ENCODE data around the gene SLBP. TPM values are rescaled to one million over a fixed set of nuclear protein-coding genes. Genes with fewer than 3 reads are reported as not detected.

SLBP gene
- total and polyA plus RNA-seq, 2 donors (not counting 1 experiment from before 2014, with no cell fraction given), result 19.4 to 31.8 TPM

DNA sequence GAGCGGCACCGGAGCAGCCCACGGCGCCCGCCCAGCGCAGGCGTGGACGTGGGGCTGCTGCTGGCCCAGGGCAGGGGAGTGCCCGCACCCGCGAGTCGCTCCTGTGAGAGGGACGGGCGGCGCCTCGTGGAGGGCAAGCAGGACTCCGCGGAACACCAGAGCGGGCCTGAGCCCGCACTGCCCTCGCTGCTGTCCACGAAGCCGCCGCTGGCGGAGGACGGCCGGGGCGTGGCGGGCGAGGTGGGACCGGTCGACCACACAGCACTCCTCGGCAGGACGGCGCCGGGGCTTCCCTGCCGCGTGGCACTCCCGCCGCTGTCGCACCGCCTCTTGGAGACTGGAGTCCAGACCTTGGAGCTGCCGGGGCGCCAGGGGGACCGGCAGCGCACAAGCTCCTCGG is 57.0 kb downstream of the SLBP start:
- no peaks in the 10 kb centered on the region for H3K27me3 Mint-ChIP-seq
- DNase-seq (no peak), ATAC-seq (ENCODE audit: low read depth) (no peak)
- H4K20me1 ChIP-seq (ENCODE audit: control insufficient read depth, insufficient read depth, low read length, poor library complexity, severe bottlenecking), result no peaks in the 10 kb centered on the region
- no peak overlapping the region for H3K4me3 Mint-ChIP-seq
- no peak overlapping the region for H3K27ac ChIP-seq (ENCODE audit: low read length in 2 of 2)
- no peak overlapping the region for H2AFZ ChIP-seq (ENCODE audit: insufficient read depth, low read depth, low read length, poor library complexity, severe bottlenecking)
- 97% methylated on average over 46 of the region's 47 CpGs for WGBS (ENCODE audit: insufficient coverage)
- ChIA-PET POLR2A (no interaction called here), CTCF (no interaction called here)
- no peak for TF ChIP-seq EZH2 (IDR thresholded peaks at IDR 0.05; ENCODE audit: borderline replicate concordance, insufficient read depth, low read depth, low read length, poor library complexity, severe bottlenecking)
- TF ChIP-seq, protein P1, sequence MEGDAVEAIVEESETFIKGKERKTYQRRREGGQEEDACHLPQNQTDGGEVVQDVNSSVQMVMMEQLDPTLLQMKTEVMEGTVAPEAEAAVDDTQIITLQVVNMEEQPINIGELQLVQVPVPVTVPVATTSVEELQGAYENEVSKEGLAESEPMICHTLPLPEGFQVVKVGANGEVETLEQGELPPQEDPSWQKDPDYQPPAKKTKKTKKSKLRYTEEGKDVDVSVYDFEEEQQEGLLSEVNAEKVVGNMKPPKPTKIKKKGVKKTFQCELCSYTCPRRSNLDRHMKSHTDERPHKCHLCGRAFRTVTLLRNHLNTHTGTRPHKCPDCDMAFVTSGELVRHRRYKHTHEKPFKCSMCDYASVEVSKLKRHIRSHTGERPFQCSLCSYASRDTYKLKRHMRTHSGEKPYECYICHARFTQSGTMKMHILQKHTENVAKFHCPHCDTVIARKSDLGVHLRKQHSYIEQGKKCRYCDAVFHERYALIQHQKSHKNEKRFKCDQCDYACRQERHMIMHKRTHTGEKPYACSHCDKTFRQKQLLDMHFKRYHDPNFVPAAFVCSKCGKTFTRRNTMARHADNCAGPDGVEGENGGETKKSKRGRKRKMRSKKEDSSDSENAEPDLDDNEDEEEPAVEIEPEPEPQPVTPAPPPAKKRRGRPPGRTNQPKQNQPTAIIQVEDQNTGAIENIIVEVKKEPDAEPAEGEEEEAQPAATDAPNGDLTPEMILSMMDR (IDR thresholded peaks at IDR 0.05), result no peak
- no peak overlapping the region for H3K27ac Mint-ChIP-seq
- intact Hi-C loops (cut with micrococcal nuclease), result no loop called here
- H3K36me3 ChIP-seq (replicated peaks in 1 of 2; ENCODE audit: control extremely low read depth in 1 of 2, control insufficient read depth in 1 of 2, extremely low read depth in 1 of 2, insufficient read depth in 2 of 2, low read length in 1 of 2), result no peaks in the 10 kb centered on the region
- H3K9me3 ChIP-seq (ENCODE audit: control extremely low read depth in 1 of 3, control insufficient read depth in 2 of 3, insufficient read depth in 1 of 3, low read length in 2 of 3), result peaks cover 0 to 4% (median 0%) of the 10 kb centered on the region in 3 donors
- no peak overlapping the region for H3K4me2 ChIP-seq (replicated peaks; ENCODE audit: low read depth, low read length, poor library complexity, severe bottlenecking)
- no peaks in the 10 kb centered on the region for H3K4me1 Mint-ChIP-seq
- H3K79me2 ChIP-seq (ENCODE audit: control insufficient read depth, insufficient read depth, low read length), result no peaks in the 10 kb centered on the region
- H3K9ac ChIP-seq (ENCODE audit: low read length), result no peak overlapping the region
- no peaks in the 10 kb centered on the region for H3K4me1 ChIP-seq (ENCODE audit: control insufficient read depth in 2 of 2, insufficient read depth in 2 of 2, low read length in 2 of 2)
- no peaks in the 10 kb centered on the region for H3K9me3 Mint-ChIP-seq (ENCODE audit: insufficient read depth)
- H3K27me3 ChIP-seq (replicated peaks in 1 of 4; ENCODE audit: control extremely low read depth in 1 of 4, control insufficient read depth in 3 of 4, insufficient read depth in 4 of 4, low read length in 3 of 4), result no peaks in the 10 kb centered on the region
- no peak overlapping the region for H3K4me3 ChIP-seq (ENCODE audit: control extremely low read depth in 1 of 5, extremely low read depth in 1 of 5, insufficient read depth in 1 of 5, low read depth in 2 of 5, low read length in 4 of 5)

DNA sequence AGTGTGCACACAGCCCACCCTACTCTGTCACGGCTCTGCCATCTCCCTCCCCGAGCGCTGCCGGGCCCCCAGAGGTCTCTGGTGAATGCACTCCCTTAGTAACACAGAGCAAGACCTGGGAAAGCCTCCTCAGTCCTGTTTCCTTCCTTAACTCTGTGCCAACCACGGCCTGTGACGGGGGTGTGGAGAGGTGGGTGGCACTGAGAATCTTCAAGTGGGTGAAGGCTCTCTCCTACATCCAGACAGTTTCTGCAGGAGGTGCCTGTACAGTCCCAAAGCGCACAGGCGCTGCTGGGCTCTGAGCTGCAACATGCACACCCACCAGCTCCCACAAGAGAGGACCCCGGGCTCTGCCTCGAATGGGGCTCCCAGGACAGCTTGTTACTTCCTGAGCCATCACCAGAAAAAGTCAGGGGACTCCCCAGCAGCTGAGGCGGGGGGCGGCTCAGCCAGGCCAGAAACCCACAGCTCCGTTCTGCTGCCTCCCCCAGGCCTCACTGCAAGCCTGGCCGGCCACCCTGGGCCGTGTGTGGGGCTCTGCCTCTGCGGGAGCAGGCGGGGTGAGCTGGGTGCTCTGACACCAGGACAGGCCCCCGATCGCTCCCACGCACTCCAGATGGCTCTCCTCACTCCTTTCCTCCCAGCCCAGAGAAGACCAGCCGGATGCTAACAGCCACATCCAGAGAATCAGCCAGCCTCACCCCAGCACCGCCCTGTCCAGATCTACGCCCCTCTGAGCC is 57.7 kb downstream of the SLBP start:
- no peaks in the 10 kb centered on the region for H3K36me3 ChIP-seq (replicated peaks in 1 of 2; ENCODE audit: control extremely low read depth in 1 of 2, control insufficient read depth in 1 of 2, extremely low read depth in 1 of 2, insufficient read depth in 2 of 2, low read length in 1 of 2)
- ATAC-seq (ENCODE audit: low read depth) (no peak), DNase-seq (no peak)
- no peak overlapping the region for H3K9ac ChIP-seq (ENCODE audit: low read length)
- ChIA-PET CTCF (no interaction called here), POLR2A (no interaction called here)
- H2AFZ ChIP-seq (ENCODE audit: insufficient read depth, low read depth, low read length, poor library complexity, severe bottlenecking), result no peak overlapping the region
- H3K9me3 Mint-ChIP-seq (ENCODE audit: insufficient read depth), result no peaks in the 10 kb centered on the region
- H3K4me3 Mint-ChIP-seq, result no peak overlapping the region
- H3K27me3 Mint-ChIP-seq, result no peaks in the 10 kb centered on the region
- H3K4me3 ChIP-seq (ENCODE audit: control extremely low read depth in 1 of 5, extremely low read depth in 1 of 5, insufficient read depth in 1 of 5, low read depth in 2 of 5, low read length in 4 of 5), result no peak overlapping the region
- no peaks in the 10 kb centered on the region for H4K20me1 ChIP-seq (ENCODE audit: control insufficient read depth, insufficient read depth, low read length, poor library complexity, severe bottlenecking)
- no peaks in the 10 kb centered on the region for H3K4me1 Mint-ChIP-seq
- intact Hi-C loops (cut with micrococcal nuclease), result no loop called here
- no peaks in the 10 kb centered on the region for H3K4me1 ChIP-seq (ENCODE audit: control insufficient read depth in 2 of 2, insufficient read depth in 2 of 2, low read length in 2 of 2)
- H3K27me3 ChIP-seq (replicated peaks in 1 of 4; ENCODE audit: control extremely low read depth in 1 of 4, control insufficient read depth in 3 of 4, insufficient read depth in 4 of 4, low read length in 3 of 4), result no peaks in the 10 kb centered on the region
- H3K79me2 ChIP-seq (ENCODE audit: control insufficient read depth, insufficient read depth, low read length), result no peaks in the 10 kb centered on the region
- no peak overlapping the region for H3K27ac Mint-ChIP-seq
- H3K27ac ChIP-seq (ENCODE audit: low read length in 2 of 2), result no peak overlapping the region
- TF ChIP-seq EZH2 (IDR thresholded peaks at IDR 0.05; ENCODE audit: borderline replicate concordance, insufficient read depth, low read depth, low read length, poor library complexity, severe bottlenecking), result no peak
- TF ChIP-seq, protein P1 (IDR thresholded peaks at IDR 0.05), result no peak
- peaks cover 0 to 4% (median 0%) of the 10 kb centered on the region in 3 donors for H3K9me3 ChIP-seq (ENCODE audit: control extremely low read depth in 1 of 3, control insufficient read depth in 2 of 3, insufficient read depth in 1 of 3, low read length in 2 of 3)
- 89% methylated on average over 20 of the region's 23 CpGs for WGBS (ENCODE audit: insufficient coverage)
- H3K4me2 ChIP-seq (replicated peaks; ENCODE audit: low read depth, low read length, poor library complexity, severe bottlenecking), result no peak overlapping the region

All from B cell (primary cell).